ENCODE results near the gene TCIRG1. TPM values are rescaled to one million over a fixed set of nuclear protein-coding genes. Genes with fewer than 3 reads are reported as not detected.
"Not testable (repeated sequence)": the region's sequence is repeated elsewhere in the genome, so short reads cannot be mapped to it uniquely, and the experiment has no call there.

TCIRG1 gene
- total RNA-seq, 1 experiment from 2014 or later: 203 TPM

DNA sequence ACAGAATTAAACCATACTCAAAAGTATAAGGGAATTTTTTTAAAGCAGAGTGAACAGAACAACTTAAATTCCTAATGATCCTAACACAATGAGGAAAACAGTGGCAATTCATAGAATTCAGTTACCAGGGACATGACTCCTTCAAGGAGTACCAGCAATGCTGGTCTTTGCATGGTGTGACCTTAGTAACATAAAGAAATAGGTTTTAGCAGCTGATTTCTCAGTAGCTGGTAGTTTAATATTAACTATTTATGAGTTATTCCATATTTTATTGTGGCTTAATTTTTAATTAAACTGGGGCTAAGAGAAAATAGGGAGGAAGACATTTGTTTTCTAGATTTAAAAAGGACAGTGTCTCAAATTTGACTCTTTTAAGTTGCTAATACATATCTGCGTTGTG lies 51.5 kb downstream of the TCIRG1 start:
- BruUV-seq (replicated peaks): no TSS peak
- TF ChIP-seq EZH2phosphoT487 (IDR thresholded peaks at IDR 0.05; ENCODE audit: borderline replicate concordance, low read length) (no peak), EZH2 (IDR thresholded peaks at IDR 0.05; ENCODE audit: low read length, unreplicated experiment) (no peak)
- TF ChIP-seq, protein P1, sequence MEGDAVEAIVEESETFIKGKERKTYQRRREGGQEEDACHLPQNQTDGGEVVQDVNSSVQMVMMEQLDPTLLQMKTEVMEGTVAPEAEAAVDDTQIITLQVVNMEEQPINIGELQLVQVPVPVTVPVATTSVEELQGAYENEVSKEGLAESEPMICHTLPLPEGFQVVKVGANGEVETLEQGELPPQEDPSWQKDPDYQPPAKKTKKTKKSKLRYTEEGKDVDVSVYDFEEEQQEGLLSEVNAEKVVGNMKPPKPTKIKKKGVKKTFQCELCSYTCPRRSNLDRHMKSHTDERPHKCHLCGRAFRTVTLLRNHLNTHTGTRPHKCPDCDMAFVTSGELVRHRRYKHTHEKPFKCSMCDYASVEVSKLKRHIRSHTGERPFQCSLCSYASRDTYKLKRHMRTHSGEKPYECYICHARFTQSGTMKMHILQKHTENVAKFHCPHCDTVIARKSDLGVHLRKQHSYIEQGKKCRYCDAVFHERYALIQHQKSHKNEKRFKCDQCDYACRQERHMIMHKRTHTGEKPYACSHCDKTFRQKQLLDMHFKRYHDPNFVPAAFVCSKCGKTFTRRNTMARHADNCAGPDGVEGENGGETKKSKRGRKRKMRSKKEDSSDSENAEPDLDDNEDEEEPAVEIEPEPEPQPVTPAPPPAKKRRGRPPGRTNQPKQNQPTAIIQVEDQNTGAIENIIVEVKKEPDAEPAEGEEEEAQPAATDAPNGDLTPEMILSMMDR (conservative IDR thresholded peaks at IDR 0.05; ENCODE audit: low read depth, low read length): no peak
- Histone ChIP-seq H3K4me3 (ENCODE audit: low read length) (no peak overlapping the region), H3K9me3 (ENCODE audit: low read length) (no peaks in the 10 kb centered on the region), H2AFZ (ENCODE audit: low read length) (no peak overlapping the region), H3K9ac (ENCODE audit: low read length) (no peak overlapping the region), H3K27ac (ENCODE audit: low read length) (no peak overlapping the region), H4K20me1 (ENCODE audit: low read length) (peaks cover 13% of the 10 kb centered on the region; the same call in 1 of the 2 replicates), H3K36me3 (ENCODE audit: low read depth, low read length) (peaks cover 6% of the 10 kb centered on the region), H3K27me3 (ENCODE audit: low read length) (no peaks in the 10 kb centered on the region), H3K4me2 (ENCODE audit: low read length) (no peak overlapping the region), H3F3A (ENCODE audit: low read length, unreplicated experiment) (no peaks in the 10 kb centered on the region), H3K79me2 (ENCODE audit: low read length) (peaks cover 61% of the 10 kb centered on the region), H3K9me2 (replicated peaks; ENCODE audit: low read length) (no peaks in the 10 kb centered on the region), H3K4me1 (ENCODE audit: insufficient read depth, low read length) (peaks cover 3% of the 10 kb centered on the region; the same call in 1 of the 2 replicates)
- ChIA-PET CTCF (no interaction called here), POLR2A (ENCODE audit: unreplicated experiment) (no interaction called here)
- DNase-seq (no peak), ATAC-seq (no peak)
- intact Hi-C loops (cut with micrococcal nuclease): no loop called here

DNA sequence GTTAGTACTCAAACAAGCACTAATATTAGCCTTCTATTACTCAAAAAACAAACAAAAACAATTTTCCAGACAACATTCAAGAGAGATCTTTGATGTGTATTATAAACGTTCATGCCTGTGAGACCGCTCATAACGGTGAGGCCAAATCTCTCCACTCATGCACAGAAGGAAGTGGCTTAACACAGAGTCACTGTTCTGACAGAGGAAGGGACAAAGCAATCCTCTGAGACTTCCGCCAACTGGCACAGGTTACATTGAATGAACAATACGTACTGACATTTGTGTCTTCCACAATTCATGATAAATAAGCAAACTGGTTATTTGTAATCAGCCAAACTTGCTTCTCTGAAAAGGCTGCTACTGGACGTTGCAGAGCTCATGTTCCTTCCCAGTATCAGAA lies 51.9 kb downstream of the TCIRG1 start:
- H3F3A ChIP-seq (ENCODE audit: low read length, unreplicated experiment): no peaks in the 10 kb centered on the region
- DNase-seq: peak; percentile 39
- TF ChIP-seq, protein P1 (conservative IDR thresholded peaks at IDR 0.05; ENCODE audit: low read depth, low read length): no peak
- TF ChIP-seq EZH2 (IDR thresholded peaks at IDR 0.05; ENCODE audit: low read length, unreplicated experiment): no peak
- TF ChIP-seq EZH2phosphoT487 (IDR thresholded peaks at IDR 0.05; ENCODE audit: borderline replicate concordance, low read length): no peak
- no peak overlapping the region for H3K27ac ChIP-seq (ENCODE audit: low read length)
- peaks cover 13% of the 10 kb centered on the region; the same call in 1 of the 2 replicates for H4K20me1 ChIP-seq (ENCODE audit: low read length)
- H3K9me3 ChIP-seq (ENCODE audit: low read length): no peaks in the 10 kb centered on the region
- intact Hi-C loops (cut with micrococcal nuclease): no loop called here
- peak; percentile 77 for ATAC-seq
- H3K36me3 ChIP-seq (ENCODE audit: low read depth, low read length): peaks cover 6% of the 10 kb centered on the region
- H3K4me2 ChIP-seq (ENCODE audit: low read length): no peak overlapping the region
- no peaks in the 10 kb centered on the region for H3K9me2 ChIP-seq (replicated peaks; ENCODE audit: low read length)
- no peak overlapping the region for H2AFZ ChIP-seq (ENCODE audit: low read length)
- POLR2A ChIA-PET (ENCODE audit: unreplicated experiment): interaction anchor here (0.7 kb wide), 1 partner anchor 25 kb away, joined by 4 read pairs; no protein-coding TSS in a partner anchor
- no peak overlapping the region for H3K9ac ChIP-seq (ENCODE audit: low read length)
- CTCF ChIA-PET: no interaction called here
- H3K4me3 ChIP-seq (ENCODE audit: low read length): no peak overlapping the region
- H3K4me1 ChIP-seq (ENCODE audit: insufficient read depth, low read length): peaks cover 3% of the 10 kb centered on the region; the same call in 1 of the 2 replicates
- H3K27me3 ChIP-seq (ENCODE audit: low read length): no peaks in the 10 kb centered on the region
- no TSS peak for BruUV-seq (replicated peaks)
- H3K79me2 ChIP-seq (ENCODE audit: low read length): peaks cover 60% of the 10 kb centered on the region

DNA sequence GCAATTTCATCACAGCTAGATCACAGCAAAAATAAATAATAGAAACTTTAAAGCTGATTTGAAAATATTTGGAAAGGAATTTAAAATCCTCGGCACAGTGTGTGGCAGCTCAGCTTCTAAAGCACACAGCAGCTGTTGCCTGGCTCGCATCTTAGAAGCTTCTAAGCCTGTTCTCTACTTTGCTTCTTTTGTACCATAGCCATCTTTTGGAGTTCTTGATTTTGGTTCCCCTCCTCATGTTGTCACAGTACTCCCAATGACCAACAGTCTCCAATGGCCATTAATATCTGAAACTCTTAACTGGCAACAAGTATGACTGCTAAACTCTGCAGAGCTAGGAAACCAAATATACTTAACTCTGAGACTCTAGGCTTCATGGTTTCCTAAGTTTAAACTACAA lies 53.6 kb downstream of the TCIRG1 start:
- Histone ChIP-seq H2AFZ (ENCODE audit: low read length) (no peak overlapping the region), H3K9ac (ENCODE audit: low read length) (no peak overlapping the region), H3K4me3 (ENCODE audit: low read length) (no peak overlapping the region), H3K36me3 (ENCODE audit: low read depth, low read length) (peaks cover 6% of the 10 kb centered on the region), H3K9me2 (replicated peaks; ENCODE audit: low read length) (no peaks in the 10 kb centered on the region), H4K20me1 (ENCODE audit: low read length) (peaks cover 13% of the 10 kb centered on the region; the same call in 1 of the 2 replicates), H3K27ac (ENCODE audit: low read length) (no peak overlapping the region), H3K9me3 (ENCODE audit: low read length) (no peaks in the 10 kb centered on the region), H3K4me2 (ENCODE audit: low read length) (no peak overlapping the region), H3K27me3 (ENCODE audit: low read length) (no peaks in the 10 kb centered on the region), H3K4me1 (ENCODE audit: insufficient read depth, low read length) (peaks cover 3% of the 10 kb centered on the region; the same call in 1 of the 2 replicates), H3K79me2 (ENCODE audit: low read length) (peaks cover 69% of the 10 kb centered on the region), H3F3A (ENCODE audit: low read length, unreplicated experiment) (no peaks in the 10 kb centered on the region)
- intact Hi-C loops (cut with micrococcal nuclease): no loop called here
- TF ChIP-seq EZH2 (IDR thresholded peaks at IDR 0.05; ENCODE audit: low read length, unreplicated experiment): no peak
- TF ChIP-seq, protein P1 (conservative IDR thresholded peaks at IDR 0.05; ENCODE audit: low read depth, low read length): no peak
- no peak for TF ChIP-seq EZH2phosphoT487 (IDR thresholded peaks at IDR 0.05; ENCODE audit: borderline replicate concordance, low read length)
- POLR2A ChIA-PET (ENCODE audit: unreplicated experiment): no interaction called here
- BruUV-seq (replicated peaks): no TSS peak
- DNase-seq (no peak), ATAC-seq (no peak)
- CTCF ChIA-PET: no interaction called here

DNA sequence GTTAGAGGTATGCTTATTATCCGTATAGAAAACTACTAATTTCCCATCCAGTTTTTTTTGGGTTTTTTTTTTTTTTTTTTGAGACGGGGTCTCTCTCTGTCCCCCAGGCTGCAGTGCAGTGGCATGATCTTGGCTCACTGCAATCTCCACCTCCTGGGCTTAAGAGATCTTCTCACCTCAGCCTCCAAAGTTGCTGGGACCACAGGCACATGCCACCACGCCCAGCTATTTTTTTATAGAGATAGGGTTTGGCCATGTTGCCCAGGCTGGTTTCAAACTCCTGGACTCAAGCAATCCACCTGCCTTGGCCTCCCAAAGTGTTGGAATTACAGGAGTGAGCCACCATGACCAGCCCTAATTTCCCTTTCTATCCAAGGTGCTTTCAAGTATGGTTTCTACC lies 54.1 kb downstream of the TCIRG1 start:
- CTCF ChIA-PET; H3K4me2 ChIP-seq (ENCODE audit: low read length); DNase-seq; H2AFZ ChIP-seq (ENCODE audit: low read length); intact Hi-C loops (cut with micrococcal nuclease); H3K9ac ChIP-seq (ENCODE audit: low read length); H3K36me3 ChIP-seq (ENCODE audit: low read depth, low read length); POLR2A ChIA-PET (ENCODE audit: unreplicated experiment); BruUV-seq (replicated peaks); H3K9me2 ChIP-seq (replicated peaks; ENCODE audit: low read length); H3K27ac ChIP-seq (ENCODE audit: low read length); H3K9me3 ChIP-seq (ENCODE audit: low read length); ATAC-seq; H3K4me1 ChIP-seq (ENCODE audit: insufficient read depth, low read length); H3K27me3 ChIP-seq (ENCODE audit: low read length); H3K4me3 ChIP-seq (ENCODE audit: low read length); H3F3A ChIP-seq (ENCODE audit: low read length, unreplicated experiment): not testable (repeated sequence)
- Histone ChIP-seq H3K79me2 (ENCODE audit: low read length) (peaks cover 68% of the 10 kb centered on the region), H4K20me1 (ENCODE audit: low read length) (peaks cover 17% of the 10 kb centered on the region; the same call in 1 of the 2 replicates)

All from PC-3 (cell line).